ENCODE results near the gene SKI.

Gene SKI

DNA sequence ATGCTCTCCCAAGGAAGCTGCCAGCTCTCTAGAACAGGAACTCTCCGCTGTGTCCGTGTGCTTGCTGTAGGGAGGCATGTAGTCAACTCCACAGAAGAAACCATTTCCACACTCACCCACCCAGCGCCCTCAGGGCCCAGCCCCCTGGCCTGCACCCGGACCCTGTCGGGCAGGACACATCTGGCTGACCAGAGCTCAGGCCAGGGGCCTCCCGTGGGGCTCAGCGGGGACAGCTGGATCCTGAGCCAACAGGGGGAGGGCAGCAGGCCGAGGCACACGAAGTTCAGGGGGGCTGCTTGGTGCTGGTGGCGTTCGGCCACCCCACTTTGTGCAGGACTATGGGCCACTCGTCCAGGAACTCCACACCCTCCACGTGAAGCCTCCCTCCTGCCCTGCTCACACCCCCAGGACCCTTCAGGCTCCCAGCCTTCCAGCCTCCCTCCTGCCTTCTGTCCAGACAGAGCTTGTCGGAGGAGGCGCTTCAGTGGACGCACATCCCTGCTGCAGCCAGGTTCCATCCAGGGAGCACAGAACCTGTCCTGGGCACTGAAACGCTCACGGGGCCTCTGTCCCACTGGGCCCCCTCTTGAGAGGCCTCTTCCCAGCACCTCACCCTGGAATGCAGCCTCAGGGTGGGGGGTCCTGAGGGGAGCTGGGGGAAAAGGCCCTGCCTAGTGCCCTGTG is 18.6 kb upstream of the SKI start:
- no peak for DNase-seq (ENCODE audit: low read depth, low spot score)

DNA sequence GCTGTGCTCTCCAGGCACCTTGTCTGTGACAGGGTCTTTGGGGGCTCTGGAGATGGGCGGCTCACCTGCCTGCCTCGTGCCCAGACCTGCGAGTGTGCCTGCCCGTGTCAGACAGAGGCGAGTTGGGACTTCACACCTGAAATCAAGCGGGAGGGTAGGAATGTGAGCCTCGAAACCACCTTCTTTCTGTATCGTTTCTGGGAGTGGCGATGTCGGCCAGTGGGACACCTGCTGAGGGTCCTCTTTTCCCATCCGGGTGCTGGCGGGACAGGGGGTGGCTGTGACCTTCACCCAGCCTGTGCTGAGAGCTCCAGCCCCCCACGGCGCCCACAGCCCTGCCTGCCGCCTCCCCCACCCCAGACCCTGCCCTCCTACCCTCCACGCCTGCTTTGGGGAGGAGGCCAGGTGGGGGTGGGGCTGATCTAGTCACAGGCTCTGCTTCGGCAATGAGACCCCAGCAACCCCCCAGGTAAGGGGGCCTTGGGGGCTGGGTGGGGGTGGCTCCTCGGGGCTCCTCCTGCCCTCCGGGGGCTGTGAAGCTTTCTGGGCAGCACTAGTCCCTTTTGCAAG is 17.9 kb upstream of the SKI start:
- DNase-seq (ENCODE audit: low read depth, low spot score) = no peak

DNA sequence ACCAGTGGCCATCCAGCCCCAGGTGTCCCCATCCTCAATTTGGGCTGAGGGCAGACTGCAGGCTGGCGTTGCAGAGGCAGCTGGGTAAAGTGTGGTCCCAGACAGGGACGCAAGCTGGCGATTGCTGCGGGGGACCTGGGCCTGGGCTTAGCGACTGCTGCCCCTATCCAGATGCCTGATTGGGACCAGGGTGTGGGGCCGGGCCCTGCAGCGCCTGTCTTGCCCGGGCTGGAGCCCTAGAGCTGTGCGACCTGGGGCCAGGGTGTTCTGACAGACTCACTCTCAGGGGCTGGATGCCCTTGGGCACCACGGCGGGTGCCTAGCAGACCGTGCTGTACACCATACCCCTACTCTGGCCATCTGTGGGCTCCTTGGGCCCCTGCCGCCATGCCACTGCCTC is 17.3 kb upstream of the SKI start:
- no peak for DNase-seq (ENCODE audit: low read depth, low spot score)

DNA sequence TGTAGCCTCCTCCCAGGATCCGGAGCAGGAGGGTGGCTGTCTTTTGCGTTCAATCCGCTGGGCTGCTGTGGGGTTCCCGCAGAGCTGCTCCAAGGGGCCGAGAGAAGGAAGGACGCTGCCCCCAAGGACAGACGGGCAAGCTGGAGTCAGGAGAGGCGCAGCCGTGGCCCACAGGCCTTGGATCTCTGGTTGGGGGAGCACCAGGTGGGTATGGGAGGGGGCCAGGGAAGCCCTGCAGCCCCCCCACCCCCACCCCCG is 15.9 kb upstream of the SKI start:
- no peak for DNase-seq (ENCODE audit: low read depth, low spot score)

DNA sequence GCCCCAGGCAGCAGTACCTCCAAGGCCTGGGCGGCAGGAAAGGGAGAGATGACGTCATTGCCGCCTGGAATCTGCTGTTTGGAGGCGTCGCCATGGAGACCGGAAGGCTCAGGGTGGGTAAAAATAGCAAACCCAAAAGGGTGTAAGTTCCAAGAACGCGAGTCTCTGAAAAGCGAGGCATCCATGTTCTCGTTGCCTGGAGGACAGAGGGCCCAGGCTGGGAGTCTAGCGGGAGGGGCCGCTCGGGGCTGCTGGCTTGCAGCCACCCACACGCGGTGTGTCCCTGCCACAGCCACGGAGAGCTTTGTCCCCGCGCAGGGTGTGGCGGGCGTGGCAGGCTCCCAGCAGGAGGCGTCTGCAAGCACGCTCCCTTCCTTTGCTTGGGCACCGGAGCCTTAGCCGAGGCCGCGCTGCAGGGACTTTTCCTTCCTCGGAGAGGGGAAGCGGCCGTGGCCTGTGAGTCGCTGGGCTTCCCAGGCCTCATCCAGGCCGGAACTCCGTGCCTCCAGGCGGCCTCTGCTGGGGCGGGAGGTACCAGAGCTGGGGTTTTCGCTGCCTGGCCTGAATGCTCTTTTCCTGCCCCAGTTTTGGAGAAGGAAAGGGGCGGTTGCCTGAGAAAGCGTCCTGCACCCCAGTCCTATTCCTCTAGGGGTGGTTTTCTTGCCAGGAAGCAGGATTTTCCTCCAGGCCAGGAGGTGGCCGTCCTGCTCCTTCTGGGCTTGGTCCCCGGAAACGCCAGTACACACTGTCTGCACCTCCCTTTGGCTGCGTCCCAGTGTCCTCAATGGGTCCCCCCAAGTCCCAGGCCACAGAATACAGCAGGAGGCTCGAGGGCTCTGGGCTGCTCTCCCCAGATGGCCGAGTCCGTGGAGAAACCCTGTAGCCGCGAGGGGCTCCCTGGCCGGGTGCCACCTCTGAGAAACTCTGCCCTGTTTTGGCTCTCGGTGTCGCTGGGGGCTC is 15.3 kb upstream of the SKI start:
- DNase-seq (ENCODE audit: low read depth, low spot score) = peak; percentile 95

DNA sequence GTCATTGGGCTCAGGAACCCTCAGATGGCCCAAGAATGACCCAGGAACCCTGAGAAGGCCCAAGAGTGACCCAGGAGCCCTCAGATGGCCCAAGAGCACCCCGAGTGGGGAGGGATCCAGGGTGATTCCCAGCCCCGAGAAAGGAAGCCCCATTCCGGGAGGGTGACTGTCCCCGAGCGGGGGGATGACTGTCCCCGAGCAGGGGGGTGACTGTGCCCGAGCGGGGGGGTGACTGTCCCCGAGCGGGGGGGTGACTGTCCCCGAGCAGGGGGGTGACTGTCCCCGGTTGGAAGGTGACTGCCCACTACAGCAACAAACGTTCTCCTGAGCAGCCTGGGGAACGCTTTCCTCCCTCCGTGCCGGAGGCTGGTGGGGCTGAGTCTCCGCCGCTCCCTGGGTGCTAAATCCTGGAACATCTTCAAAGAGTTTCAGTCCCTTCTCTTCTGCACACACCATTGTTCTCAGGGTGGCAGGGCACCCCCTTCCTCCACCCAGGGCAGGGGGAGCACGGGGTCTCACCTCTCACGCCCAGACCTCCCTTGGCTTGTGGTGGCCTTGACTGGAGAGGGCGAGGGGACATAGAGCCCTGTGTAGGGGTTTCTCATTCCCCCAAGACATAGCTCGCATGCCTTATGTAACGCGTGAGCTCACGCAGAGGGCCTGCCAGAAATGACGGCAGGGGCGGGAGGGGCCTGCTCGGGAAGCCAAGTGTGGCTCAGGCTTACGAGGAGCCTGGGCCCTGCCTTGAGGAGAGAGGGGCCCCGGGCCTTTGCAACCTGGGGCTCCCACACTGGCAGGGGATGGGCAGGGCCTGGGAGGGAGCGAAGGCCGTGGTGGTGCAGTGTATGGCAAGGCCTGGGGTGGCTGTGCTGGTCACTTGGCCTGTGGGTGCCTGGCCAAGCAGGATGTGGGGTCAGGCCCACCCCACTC is 14.3 kb upstream of the SKI start:
- no peak for DNase-seq (ENCODE audit: low read depth, low spot score)

DNA sequence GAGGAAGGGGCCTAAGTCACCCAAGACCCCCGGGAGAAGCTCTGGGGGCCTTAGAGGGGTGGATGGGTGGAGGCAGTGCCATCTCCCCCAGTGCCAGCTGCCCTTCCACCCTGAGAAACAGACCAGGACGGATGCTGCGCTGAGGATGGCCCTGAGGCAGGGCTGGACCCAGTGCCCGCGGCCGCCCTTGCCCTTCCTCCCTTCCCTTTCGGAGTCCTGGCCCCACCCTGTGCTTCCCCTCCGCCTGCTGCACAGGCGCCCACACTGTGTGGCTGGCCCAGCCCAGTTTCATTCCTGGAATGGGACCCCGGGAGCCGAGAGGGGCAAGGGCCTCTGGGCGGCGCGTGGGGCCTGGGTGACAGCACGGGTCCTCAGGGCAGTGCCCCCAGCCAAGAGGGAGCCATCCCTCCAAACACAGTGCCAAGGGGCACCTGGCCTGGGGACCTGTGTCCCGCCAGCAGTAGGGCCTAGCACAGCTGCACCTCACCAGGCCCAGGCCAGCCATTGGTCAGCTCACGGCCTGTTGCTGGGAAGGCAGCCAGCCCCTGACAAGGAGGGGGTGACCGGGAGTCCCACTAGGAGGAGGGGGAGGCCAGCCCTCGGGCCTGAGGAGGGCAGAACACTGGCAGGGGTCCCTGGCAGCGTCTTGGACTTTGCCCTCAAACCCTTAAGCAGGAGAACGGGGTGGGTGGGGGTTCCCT is 13.4 kb upstream of the SKI start:
- no peak for DNase-seq (ENCODE audit: low read depth, low spot score)

DNA sequence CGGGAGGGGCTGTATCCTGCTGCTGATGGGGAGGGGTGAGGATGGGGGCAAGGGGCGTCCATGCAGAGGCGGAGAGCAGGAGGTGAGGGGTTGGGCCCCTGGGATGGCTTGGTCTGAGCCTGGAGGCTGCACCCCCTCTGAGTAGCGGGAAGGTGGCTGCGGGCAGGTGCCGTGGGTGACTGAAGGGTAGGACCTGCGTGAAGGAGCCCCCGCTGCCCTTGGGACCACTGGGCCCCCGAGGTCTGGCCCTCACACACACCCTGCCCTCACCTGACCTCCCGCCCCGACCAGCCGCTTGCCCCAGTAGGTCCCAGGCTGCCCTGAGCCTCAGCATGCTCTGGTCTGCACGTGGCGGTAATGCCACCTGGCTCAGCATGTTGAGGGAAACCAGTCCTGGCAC is 12.8 kb upstream of the SKI start:
- no peak for DNase-seq (ENCODE audit: low read depth, low spot score)

DNA sequence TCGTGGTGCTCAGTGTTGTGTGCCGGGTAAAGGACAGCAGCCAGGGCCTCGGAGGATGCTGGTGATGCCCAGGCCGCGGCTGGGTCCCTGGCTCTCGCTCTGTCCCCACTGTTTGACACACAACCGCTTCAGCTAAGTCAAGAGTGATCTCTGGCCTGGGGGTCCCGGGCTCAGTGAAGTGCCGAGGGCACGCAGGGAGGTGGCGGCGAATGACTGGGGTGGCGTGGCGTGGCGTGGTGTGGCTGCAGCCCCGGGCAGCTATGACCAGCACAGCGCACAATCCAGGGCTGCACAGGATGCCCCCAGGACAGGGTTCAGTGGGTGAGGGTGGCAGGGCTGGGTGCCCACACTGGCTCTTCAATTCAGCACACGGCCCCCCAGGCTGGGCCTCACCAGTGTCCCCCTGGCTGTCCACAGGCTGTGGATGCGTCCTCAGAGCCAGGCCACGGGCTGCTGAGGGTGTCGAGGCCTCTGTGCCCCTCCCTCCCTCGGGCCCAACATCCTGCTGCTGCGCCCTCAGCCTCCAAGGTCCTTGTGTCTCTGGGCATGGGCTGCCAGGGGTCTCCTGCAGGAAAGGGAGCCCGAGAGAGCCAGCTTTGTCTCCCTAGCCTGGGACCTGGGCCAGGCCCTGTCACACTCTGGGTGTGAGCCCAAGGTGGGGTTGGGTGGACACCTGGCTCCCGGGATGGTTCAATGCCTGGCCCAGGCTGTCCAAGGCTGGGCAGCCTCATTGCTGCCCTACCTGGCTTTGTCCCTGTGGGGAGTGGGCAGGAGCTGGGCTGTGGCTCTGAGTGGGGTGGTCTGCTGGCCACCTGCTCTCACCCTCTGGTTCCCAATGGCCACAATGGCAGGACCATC is 12.0 kb upstream of the SKI start:
- DNase-seq (ENCODE audit: low read depth, low spot score) = no peak

DNA sequence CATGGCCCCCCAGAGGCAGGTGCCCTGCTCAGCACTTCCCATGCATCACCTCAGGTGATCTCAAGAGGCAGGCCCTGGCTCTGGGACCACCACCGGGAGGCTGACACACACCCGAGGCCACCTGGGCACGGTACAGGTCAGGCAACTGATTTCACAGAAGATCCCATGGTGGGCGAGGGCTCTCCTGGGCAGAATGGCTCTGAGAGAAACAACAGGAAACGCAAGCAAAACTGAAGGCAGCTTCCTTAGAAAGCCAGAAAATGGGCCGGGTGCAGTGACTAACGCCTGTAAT is 11.4 kb upstream of the SKI start:
- DNase-seq (ENCODE audit: low read depth, low spot score) = no peak

DNA sequence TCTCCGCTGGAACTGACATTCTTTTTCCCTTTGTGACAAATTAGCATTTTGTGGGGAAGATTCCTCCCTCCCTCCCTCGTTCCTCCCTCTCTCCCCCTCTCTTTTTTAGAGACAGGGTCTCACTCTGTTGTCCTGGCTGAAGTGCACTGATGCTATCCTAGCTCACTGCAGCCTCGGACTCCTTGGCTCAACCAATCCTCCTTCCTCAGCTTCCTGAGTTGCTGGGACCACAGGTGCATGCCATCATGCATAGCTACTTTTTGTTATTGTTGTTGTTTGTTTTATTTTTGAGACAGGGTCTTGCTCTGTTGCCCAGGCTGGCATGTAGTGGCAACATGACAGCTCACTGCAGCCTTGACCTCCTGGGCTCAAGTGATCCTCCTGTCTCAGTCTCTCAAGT is 6.8 kb upstream of the SKI start:
- no peak for DNase-seq (ENCODE audit: low read depth, low spot score)

DNA sequence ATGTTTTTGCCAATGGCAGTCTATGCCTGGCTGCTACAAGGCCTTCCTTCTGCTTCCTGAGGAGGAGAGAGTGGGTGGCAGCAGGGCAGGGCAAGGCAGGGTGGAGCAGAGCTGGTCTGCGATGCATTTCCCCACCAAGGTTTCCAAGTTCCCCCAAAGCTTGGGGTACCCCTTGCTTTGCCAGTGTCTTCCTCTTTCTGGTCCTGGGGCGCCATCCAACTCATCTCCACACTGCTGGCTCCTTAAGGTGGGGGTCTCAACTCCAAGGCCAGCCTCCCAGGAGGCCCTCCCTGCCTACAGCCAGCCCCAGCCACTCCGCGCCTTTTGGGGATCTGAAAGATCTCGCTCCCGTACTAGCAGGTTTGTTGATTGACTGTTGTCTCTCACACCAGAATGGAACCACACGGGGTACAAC is 3.9 kb upstream of the SKI start:
- DNase-seq (ENCODE audit: low read depth, low spot score) = no peak

DNA sequence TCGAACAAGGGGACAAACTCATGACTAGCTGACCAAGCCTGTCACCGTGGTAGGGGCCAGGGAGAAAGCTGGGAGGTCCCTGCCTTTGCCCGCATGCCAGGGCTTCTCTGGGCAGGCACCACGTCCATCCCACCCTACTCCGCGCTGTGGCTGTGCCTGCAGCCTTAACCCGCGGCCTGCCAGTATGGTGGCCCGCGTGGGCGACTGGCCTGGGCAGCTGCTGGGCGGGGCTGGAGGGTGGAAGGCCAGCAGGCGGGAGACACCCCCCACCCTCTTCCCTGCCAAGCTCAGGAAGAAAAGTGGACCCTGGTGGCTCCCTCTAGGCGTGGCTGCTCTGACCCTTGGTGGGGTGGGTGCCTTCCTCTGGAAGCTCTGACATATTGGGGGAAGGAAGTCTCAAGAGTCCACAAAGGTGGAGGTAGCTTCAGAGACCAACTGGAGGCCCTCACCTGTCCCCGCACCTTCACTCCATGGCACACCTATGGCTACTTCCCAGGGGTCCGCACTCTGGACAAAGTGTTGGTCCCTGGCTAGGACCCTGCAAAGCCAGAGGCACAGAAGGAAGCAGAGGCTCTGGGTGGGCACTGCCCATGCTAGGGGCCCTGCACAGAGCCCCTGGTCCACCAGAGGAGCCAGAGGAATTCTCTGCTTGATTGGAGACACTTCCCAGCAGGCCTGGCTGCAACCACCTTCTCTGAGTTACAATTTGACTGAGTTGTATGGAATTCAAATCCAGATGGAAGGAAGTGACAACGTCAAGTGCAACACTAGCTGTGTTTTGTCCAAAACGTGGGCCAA is 3.3 kb upstream of the SKI start:
- no peak for DNase-seq (ENCODE audit: low read depth, low spot score)

DNA sequence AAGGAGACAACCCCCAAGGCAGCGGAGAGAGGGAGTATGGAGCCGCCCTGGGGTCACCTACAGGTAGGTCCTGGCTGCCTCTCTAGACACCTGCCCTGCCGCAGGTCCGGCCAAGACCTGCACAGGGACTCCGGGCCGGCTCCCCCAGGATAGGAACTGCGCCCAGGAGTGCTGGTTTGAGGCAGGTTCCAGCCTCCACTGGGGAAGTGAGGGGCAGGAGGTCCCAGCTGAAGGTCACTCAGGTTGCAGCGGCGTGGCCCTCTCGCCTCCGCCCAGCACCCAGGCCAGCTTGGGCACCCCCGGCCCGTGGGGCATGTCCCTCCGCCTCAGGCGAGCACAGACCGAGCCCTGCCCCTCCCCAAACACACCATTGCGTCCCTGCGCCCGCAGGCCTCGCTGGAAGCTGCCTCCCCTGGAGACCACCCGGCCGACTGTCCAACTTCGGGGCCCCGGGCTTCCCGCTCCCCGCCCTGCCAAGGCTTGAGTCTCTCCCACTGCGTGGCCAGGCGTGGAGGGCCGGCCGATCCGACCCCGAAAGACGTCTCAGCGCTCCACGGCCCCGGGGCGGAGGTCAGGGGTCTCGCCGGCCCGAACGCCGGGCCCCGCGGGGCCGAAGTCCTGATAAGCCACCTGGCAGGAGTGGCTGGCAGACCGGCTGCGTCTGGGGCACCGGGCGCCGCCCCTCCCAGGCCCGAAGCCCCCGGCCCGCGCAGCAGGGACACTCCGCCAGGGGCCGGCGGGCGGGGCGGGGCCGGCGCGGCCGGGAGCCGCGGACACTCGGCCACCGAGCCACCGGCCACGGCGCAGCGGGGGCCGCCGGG is 1.4 kb upstream of the SKI start:
- DNase-seq (ENCODE audit: low read depth, low spot score) = no peak

DNA sequence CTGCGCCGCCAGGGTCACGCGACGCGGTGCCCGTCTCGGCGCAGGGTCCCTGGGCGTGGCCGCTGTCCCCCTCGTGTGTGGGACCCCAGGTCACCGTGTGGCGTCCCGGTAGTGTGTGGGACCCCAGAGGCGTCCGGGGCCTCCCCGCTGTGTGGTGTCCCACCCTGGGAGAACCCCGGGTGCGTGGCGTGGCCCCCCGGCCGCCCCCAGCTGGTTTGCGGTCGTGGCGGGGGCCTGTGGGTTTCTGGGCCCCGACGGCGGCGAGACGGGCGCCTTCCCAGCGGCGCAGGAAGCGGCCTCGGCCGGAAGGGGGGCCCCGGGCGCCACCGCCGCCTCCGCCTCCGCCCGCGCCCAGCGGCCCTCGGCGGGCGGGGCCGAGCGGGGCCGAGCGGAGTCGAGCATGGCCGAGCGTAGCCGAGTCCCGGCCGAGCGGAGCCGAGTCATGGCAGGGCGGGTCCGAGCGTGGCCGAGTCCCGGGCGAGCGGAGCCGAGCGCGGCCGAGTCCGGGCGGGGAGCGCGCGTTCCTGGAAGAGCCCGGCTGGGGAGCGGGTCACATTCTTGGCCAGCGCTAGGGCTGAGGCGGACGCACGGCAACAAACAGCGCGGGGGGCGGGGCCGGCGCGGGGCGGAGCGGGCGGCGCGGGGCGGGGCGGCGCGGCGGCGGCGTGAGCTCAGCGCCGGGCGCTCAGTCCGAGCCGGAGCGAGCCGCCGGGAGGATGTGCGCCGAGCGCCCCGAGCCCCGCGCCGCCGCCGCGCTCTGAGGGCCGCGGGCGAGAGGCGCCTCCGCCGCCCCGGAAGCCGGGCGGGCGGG is 568 bp upstream of the SKI start:
- DNase-seq (ENCODE audit: low read depth, low spot score) = peak; percentile 93

DNA sequence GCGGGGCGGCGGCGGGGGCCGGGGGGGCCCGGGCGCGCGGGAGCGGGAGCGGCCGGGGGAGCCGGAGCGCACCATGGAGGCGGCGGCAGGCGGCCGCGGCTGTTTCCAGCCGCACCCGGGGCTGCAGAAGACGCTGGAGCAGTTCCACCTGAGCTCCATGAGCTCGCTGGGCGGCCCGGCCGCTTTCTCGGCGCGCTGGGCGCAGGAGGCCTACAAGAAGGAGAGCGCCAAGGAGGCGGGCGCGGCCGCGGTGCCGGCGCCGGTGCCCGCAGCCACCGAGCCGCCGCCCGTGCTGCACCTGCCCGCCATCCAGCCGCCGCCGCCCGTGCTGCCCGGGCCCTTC is 546 bp downstream of the SKI start:
- DNase-seq (ENCODE audit: low read depth, low spot score) = no peak

DNA sequence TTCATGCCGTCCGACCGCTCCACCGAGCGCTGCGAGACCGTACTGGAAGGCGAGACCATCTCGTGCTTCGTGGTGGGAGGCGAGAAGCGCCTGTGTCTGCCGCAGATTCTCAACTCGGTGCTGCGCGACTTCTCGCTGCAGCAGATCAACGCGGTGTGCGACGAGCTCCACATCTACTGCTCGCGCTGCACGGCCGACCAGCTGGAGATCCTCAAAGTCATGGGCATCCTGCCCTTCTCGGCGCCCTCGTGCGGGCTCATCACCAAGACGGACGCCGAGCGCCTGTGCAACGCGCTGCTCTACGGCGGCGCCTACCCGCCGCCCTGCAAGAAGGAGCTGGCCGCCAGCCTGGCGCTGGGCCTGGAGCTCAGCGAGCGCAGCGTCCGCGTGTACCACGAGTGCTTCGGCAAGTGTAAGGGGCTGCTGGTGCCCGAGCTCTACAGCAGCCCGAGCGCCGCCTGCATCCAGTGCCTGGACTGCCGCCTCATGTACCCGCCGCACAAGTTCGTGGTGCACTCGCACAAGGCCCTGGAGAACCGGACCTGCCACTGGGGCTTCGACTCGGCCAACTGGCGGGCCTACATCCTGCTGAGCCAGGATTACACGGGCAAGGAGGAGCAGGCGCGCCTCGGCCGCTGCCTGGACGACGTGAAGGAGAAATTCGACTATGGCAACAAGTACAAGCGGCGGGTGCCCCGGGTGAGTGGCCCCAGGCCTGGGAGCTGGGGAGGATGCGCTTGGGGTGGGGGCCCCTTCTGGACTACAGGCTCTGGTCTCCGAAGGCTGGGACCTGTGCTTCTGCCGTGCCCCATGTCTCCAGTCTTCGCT is 1.1 kb downstream of the SKI start:
- DNase-seq (ENCODE audit: low read depth, low spot score) = no peak

Measured in smooth muscle cell of the brain vasculature (primary cell).